NCI-H187 treated with DMSO at 0.1 percent for 48 hours (cell line): Measurements from ENCODE around the gene RAC3.

ENCODE experiments used
- DNase-seq: peaks from one replicate; lab custom pipeline; 2025; lab: John Stamatoyannopoulos, UW

Gene RAC3

GRCh38 chr17:82013341-82013740 lies 18.1 kb upstream of the RAC3 start:
- DNase-seq: no peak

DNA sequence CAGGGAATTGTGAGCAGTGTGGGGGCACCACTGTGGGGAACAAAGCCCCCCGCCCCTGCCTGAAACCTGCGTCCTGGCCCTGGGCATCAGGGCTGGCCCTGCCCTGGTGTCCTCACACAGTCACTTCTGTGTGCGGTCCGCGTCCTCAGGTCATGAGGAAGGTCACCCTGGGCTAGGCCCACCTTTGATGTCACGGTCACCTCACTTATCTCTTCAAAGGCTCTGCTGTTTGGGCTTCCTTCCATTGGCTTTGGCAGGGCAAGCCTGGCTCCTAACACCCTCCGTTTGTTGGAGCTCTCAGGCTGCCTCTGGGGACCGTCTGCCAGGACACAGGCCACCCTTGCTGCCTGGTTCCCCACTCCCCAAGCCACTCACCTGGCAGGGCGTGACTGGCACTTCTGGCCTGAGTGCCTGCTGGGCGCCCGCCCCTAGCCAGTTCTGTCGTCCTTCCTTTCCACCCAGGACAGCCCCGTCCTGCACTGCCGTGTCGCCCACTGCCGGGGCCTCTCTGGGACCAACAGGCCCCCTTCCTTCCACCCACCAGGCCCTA lies 17.6 kb upstream of the RAC3 start:
- no peak for DNase-seq

DNA sequence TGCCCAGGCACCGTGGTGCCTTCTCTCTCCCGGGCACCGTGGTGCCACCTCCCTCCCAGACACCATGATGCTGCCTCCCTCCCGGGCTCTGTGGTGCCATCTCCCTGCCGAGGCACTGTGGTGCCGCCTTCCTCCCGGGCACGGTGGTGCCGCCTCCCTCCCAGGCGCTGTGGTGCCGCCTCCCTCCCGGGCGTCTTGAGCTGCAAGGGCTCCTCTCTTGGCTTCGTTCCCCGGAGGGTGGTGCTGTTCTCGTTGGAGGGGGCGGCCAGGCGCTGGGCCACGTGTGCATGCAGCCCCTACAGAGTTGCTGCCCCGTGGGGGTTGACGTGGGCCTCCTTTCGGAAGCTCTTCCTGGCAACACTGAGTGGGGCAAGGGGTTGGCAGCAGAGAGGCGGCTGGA lies 17.0 kb upstream of the RAC3 start:
- no peak for DNase-seq

DNA sequence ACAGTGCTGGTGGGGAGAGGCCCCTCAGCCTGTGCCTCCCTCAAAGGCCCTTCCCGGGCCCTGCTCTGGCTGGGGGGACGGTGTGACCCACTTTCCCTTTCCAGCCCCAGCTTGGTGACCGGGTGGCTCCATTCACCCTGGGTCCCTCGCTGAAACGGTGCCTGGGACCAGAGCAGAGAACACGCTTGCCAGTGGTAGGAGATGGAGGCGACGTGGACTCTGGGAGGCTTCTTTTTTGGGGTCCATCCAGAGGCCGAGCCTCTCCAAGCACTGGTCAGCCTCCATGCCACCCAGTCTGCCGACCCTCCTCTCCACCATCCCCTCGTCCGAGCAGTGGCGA lies 16.5 kb upstream of the RAC3 start:
- no peak for DNase-seq

GRCh38 chr17:82015311-82015971 lies 16.0 kb upstream of the RAC3 start:
- DNase-seq: no peak

GRCh38 chr17:82016061-82016874 lies 15.2 kb upstream of the RAC3 start:
- no peak for DNase-seq

DNA sequence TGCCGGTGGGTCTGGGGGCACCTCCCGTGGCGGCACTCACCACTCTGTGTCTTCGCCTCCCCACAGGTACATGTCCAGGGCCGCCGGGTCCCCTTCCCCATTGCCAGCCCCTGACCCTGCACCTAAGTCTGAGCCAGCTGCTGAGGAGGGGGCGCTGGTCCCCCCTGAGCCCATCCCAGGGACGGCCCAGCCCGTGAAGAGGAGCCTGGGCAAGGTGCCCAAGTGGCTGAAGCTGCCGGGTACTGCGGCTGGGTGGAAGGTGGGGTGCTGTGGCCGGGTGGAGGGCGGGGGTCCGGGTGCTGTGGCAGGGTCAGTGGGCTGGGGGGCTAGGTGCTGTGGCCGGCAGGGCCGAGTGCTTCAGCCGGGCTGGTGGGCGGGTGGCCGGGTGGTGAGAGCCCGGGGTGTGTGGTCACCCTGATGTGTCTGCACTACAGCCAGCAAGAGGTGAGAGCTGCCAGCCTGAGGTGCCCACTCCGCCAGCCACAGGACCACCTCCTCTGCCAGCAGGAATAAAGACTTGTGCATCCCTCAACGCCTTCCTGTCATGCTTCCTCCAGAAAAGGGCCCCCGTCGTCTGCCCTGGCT lies 14.5 kb upstream of the RAC3 start:
- DNase-seq: no peak

- no peak for DNase-seq
Measured at GRCh38 chr17:82017612-82018151, 13.8 kb upstream of the RAC3 start.

GRCh38 chr17:82018152-82018988 lies 13.1 kb upstream of the RAC3 start:
- no peak for DNase-seq

DNA sequence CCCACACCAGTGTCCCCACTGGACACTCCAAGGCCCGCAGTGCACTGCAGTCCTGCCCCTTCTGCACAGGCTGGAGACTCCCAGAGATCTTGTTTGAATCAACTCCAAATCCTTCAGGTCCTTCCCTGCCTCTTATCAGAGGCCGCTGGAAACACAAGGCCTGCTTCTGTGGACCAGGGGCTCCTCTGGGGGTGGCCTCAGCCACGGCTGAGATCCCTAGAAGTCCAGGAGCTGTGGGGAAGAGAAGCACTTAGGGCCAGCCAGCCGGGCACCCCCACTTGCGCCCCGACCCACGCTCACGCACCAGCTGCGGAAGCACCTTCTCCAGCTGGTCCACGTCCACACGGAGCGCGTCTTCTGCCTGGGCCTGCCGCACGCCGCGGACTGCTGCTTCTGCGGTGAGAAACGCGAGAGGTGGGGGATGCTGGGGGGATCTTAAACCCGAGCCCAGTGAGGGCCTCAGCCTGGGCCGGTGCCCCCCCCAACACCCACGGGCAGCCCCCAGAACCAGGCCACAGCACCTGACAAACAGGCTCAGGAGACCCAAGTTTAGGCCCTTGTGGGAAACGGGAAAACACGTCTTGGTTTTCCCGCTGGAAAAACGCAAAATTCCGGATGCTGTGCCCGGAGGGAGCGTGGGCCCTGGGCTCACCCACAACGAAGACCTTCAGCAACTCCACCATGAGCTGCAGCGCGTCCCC lies 12.3 kb upstream of the RAC3 start:
- DNase-seq: no peak

- no peak for DNase-seq
Measured at GRCh38 chr17:82019690-82020571, 11.5 kb upstream of the RAC3 start.

DNA sequence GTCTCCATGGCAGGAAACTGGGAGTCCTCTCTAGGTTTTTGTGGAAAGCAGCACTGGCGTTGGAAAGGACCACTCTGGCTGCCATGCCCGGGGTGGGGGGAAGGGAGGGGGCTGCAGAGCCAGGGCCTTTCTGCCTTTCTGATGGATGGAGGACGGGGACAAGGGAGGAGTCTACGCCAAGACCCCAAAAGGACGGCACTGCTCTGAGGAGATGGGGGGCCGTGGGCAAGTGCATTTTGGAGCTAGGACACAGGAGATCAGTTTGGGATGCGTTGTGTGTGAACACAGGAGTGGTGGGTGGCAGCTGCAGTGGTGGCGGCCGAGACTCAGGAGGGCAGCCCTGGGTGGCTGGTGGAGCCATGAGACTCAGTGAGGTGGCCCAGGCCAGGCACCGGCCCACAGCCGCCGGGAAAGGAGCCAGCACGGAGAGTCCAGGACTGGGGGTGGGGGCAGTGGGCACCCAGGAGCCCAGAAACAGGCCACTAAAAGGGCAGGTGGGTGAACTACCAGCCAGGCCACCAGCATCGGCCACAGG lies 10.8 kb upstream of the RAC3 start:
- DNase-seq: no peak

- no peak for DNase-seq
Measured at GRCh38 chr17:82021107-82021899, 10.2 kb upstream of the RAC3 start.

DNA sequence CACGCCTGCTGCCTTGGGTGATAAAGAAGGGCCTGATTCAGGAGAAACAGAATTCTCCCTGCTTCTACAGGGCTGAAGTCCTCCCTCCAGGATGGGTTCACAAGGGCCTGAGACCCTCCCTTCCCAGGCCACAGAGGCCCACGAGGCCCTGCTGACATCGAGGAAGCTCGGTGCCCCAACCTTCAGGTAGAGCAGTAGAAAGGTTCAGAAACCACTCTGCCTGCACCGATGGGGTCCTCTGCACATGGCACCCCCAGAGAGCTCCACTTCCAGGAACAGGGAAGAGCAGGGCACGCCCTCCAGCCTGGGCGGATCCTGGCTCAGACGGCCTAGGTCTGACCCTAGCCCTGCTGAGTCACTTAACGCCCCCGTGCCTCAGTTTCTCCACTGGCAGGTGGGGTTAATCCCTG lies 9.6 kb upstream of the RAC3 start:
- no peak for DNase-seq

GRCh38 chr17:82022310-82022980 lies 9.0 kb upstream of the RAC3 start, which contains the start of gene CENPX:
Gene CENPX, minus strand, starts transcription at chr17:82022878. Its CDS starts 17 bp downstream, at chr17:82022861.
- no peak for DNase-seq

- peak; percentile 92 for DNase-seq
Measured at GRCh38 chr17:82022981-82023446, 8.5 kb upstream of the RAC3 start, which contains the start of gene LRRC45. Gene LRRC45, plus strand, starts transcription at chr17:82023305. Its CDS starts 339 bp downstream, at chr17:82023644.

DNA sequence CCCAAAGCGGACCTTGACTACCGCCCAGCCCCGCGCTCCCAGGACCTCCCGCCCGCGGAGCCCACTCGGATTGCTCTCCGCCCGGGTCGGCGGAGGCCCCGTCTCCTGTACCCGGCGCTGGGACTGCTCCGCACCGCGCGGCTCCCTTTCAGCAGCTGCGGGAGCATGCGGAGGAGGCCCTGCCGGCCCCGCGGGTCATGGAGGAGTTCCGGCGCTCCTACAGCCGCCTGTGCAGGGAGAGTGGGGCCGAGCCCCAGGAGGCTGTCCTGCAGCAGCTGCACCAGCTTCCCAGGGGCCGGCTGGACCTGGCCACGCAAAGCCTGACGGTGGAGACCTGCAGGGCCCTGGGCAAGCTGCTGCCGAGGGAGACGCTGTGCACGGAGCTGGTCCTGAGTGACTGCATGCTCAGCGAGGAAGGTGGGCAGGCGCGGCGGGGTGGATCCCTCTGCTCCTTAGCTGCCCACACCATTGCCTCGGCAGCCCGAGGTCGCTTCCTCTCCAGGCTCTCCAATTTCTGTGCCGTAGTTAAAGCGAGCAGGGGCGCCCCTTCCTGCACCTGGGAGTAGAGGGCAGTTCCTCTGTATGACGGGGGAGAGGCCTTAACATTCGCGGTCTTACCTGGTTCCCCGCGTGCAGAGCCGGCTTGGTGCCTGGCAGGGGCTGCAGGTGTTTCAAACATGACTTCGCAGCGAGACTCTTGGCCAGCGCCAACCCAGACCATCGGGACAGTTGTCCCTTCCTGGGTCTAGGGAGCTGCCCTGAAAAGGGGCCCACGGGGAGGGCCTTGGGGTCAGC lies 7.8 kb upstream of the RAC3 start:
- no peak for DNase-seq
